ENCODE results near the gene SPIRE1.

GRCh38 chr18:12577848-12578247, 80.1 kb downstream of the SPIRE1 start:
- TF ChIP-seq CREB5 (CRISPR knock-in tag; IDR thresholded peaks at IDR 0.05; ENCODE audit: low read depth) (no peak), CSDC2 (CRISPR knock-in tag; IDR thresholded peaks at IDR 0.05) (no peak), TCF4 (CRISPR knock-in tag; IDR thresholded peaks at IDR 0.05; ENCODE audit: borderline replicate concordance) (no peak), RARB (CRISPR knock-in tag; IDR thresholded peaks at IDR 0.05) (no peak), PATZ1 (CRISPR knock-in tag; IDR thresholded peaks at IDR 0.05; ENCODE audit: borderline replicate concordance) (no peak), ESRRG (CRISPR knock-in tag; IDR thresholded peaks at IDR 0.05) (no peak), ZNF70 (CRISPR knock-in tag; IDR thresholded peaks at IDR 0.05) (no peak), ZC3H10 (CRISPR knock-in tag; IDR thresholded peaks at IDR 0.05) (no peak), GLIS3 (CRISPR knock-in tag; IDR thresholded peaks at IDR 0.05) (no peak), BACH2 (CRISPR knock-in tag; IDR thresholded peaks at IDR 0.05; ENCODE audit: borderline replicate concordance) (no peak)
